GM12878 (cell line): ENCODE results near the gene RALBP1. TPM values are rescaled to one million over a fixed set of nuclear protein-coding genes. Genes with fewer than 3 reads are reported as not detected.

ENCODE experiments used
- ATAC-seq: fragments of 200-7000 bp; cut with Tn5 transposase; 3 replicates; pipeline ENCODE4 v1.9.1; 2020; ENCODE audit warnings: mild to moderate bottlenecking, moderate library complexity
- BruUV-seq: library from RNA; stranded (reverse); fragments of 400-500 nt; replicated peaks from 2 replicates; lab custom pipeline; 2021; lab: Mats Ljungman, UMichigan
- CTCF ChIA-PET: fragments of 300-600 bp; sonication (Branson Sonifier 250); formaldehyde crosslinking; extraction: SDS; loops from one replicate; lab custom pipeline; 2021; ENCODE audit warnings: inconsistent platforms; lab: Yijun Ruan, JAX
- POLR2A ChIA-PET: fragments of 350-600 bp; formaldehyde crosslinking; extraction: SDS; loops from one replicate; lab custom pipeline; 2021; ENCODE audit warnings: inconsistent platforms; lab: Charles Lee
- RAD21 ChIA-PET: fragments of 300-600 bp; sonication (Branson Sonifier 250); formaldehyde crosslinking; loops from one replicate; lab custom pipeline; 2023; ENCODE audit warnings: antibody characterized with exemption; ENCODE audit not compliant: unreplicated experiment; lab: Charles Lee
- SMC1A ChIA-PET: fragments of 300-600 bp; sonication (Branson Sonifier 250); formaldehyde crosslinking; loops from one replicate; lab custom pipeline; 2023; ENCODE audit not compliant: unreplicated experiment, uncharacterized antibody; lab: Charles Lee
- DNase-seq: peaks from one replicate; pipeline ENCODE4 v3.0.0-alpha.2; 2011; ENCODE audit warnings: low read depth, low spot score
- FAIRE-seq: peaks from 3 replicates; lab custom pipeline; 2011; peaks lifted over from hg19 to GRCh38; lab: Jason Lieb, UNC
- H2AFZ ChIP-seq: 2 replicates; pipeline ENCODE4 v1.6.0; 2011; ENCODE audit warnings: low read depth, low read length, control low read depth; ENCODE audit not compliant: control insufficient read depth
- H3K27ac ChIP-seq: 2 replicates; pipeline ENCODE4 v1.5.1; 2011; ENCODE audit warnings: control low read depth; ENCODE audit not compliant: control insufficient read depth, insufficient read depth
- H3K27me3 ChIP-seq, 2 experiments: replicated peaks in 1 of 2; 2 replicates each; pipeline versions ENCODE4 v1.6.0 to v1.6.1; 2011; ENCODE audit warnings: low read length in 1 of 2; ENCODE audit not compliant: control insufficient read depth in 2 of 2, insufficient read depth in 2 of 2
- H3K36me3 ChIP-seq, 2 experiments: 2 replicates each; pipeline ENCODE4 v1.5.1; 2011; ENCODE audit warnings: low read length in 1 of 2; ENCODE audit not compliant: control insufficient read depth in 2 of 2, insufficient read depth in 2 of 2
- H3K4me1 ChIP-seq: 2 replicates; pipeline ENCODE4 v1.6.1; 2011; ENCODE audit warnings: mild to moderate bottlenecking, low read length, moderate library complexity, mixed read lengths; ENCODE audit not compliant: control insufficient read depth, insufficient read depth
- H3K4me2 ChIP-seq: 2 replicates; pipeline ENCODE4 v1.6.0; 2011; ENCODE audit warnings: control low read depth; ENCODE audit not compliant: control insufficient read depth, insufficient read depth
- H3K4me3 ChIP-seq: fragments of 200-600 bp; sonication (generic); 2 replicates; pipeline ENCODE4 v1.5.1; 2016
- H3K79me2 ChIP-seq: 2 replicates; pipeline ENCODE4 v1.6.0; 2011; ENCODE audit warnings: low read length; ENCODE audit not compliant: control insufficient read depth, insufficient read depth
- H3K9ac ChIP-seq: 2 replicates; pipeline ENCODE4 v1.8.0; 2011; ENCODE audit warnings: low read length, control low read depth, mixed read lengths; ENCODE audit not compliant: control insufficient read depth, insufficient read depth
- H3K9me3 ChIP-seq: replicated peaks from 3 replicates; pipeline ENCODE4 v1.5.1; 2011; ENCODE audit warnings: mild to moderate bottlenecking, low read length; ENCODE audit not compliant: control insufficient read depth, insufficient read depth
- H4K20me1 ChIP-seq: 2 replicates; pipeline ENCODE4 v1.6.0; 2011; ENCODE audit not compliant: control insufficient read depth, insufficient read depth
- BCL11A ChIP-seq: IDR thresholded peaks from 2 replicates; pipeline ENCODE4 v1.6.1; 2011; ENCODE audit warnings: low read depth, low read length
- CHD1 ChIP-seq: IDR thresholded peaks from 2 replicates; pipeline ENCODE4 v1.6.1; 2012; ENCODE audit warnings: low read depth, low read length, improper control_type of control experiment
- FOS ChIP-seq: IDR thresholded peaks from 3 replicates; pipeline ENCODE4 v1.6.1; 2011; ENCODE audit warnings: borderline replicate concordance; ENCODE audit not compliant: insufficient read length; ENCODE audit errors: extremely low read depth
- HCFC1 ChIP-seq: fragments of 150-350 bp; IDR thresholded peaks from 2 replicates; pipeline ENCODE4 v1.6.1; 2014; ENCODE audit warnings: low read length
- IKZF1 ChIP-seq: fragments of 450-650 bp; conservative IDR thresholded peaks from 2 replicates; pipeline ENCODE4 v1.6.1; 2017; ENCODE audit warnings: antibody characterized with exemption, mild to moderate bottlenecking
- KAT2A ChIP-seq: conservative IDR thresholded peaks from 2 replicates; pipeline ENCODE4 v1.6.1; 2011; ENCODE audit warnings: low read depth, low read length; ENCODE audit not compliant: control insufficient read depth
- RAD51 ChIP-seq: fragments of 450-650 bp; IDR thresholded peaks from 2 replicates; pipeline ENCODE4 v1.6.1; 2016; ENCODE audit warnings: moderate library complexity, mild to moderate bottlenecking, inconsistent platforms
- RCOR1 ChIP-seq: conservative IDR thresholded peaks from 2 replicates; pipeline ENCODE4 v1.6.1; 2012; ENCODE audit warnings: low read depth, low read length, improper control_type of control experiment
- SMAD1 ChIP-seq: fragments of 450-650 bp; IDR thresholded peaks from 2 replicates; pipeline ENCODE4 v1.6.1; 2018; ENCODE audit warnings: mild to moderate bottlenecking, low read depth; ENCODE audit not compliant: partially characterized antibody
- SRF ChIP-seq, 2 experiments: IDR thresholded peaks; 2 replicates each; pipeline ENCODE4 v1.6.1; 2011; ENCODE audit warnings: low read depth in 2 of 2, low read length in 2 of 2, mild to moderate bottlenecking in 1 of 2, moderate library complexity in 1 of 2
- TCF3 ChIP-seq: IDR thresholded peaks from 2 replicates; pipeline ENCODE4 v1.6.1; 2012; ENCODE audit warnings: low read depth, mild to moderate bottlenecking, low read length, borderline replicate concordance; ENCODE audit not compliant: insufficient read depth
- ZZZ3 ChIP-seq: IDR thresholded peaks from 2 replicates; pipeline ENCODE4 v1.6.1; 2011; ENCODE audit warnings: low read depth; ENCODE audit not compliant: control insufficient read depth, insufficient read length
- WGBS: methylation state at CpG from one replicate; pipeline ENCODE4 v1.1.6; 2016; ENCODE audit warnings: low lambda C conversion rate; ENCODE audit not compliant: insufficient replicate concordance, insufficient coverage; ENCODE audit errors: missing lambda C conversion rate; 5-methylcytosine and 5-hydroxymethylcytosine counted together
- in situ Hi-C: fragments of 300-500 bp; cut with MboI; formaldehyde crosslinking; loops from 9 replicates; pipeline ENCODE4 v1.14.3; 2018; ENCODE audit warnings: mixed read lengths
- intact Hi-C: fragments of 100-400 bp; cut with micrococcal nuclease; formaldehyde crosslinking; loops from one replicate; pipeline ENCODE4 v1.14.2; 2022; ENCODE audit not compliant: unreplicated experiment
- polyA plus RNA-seq, 11 experiments: library from polyadenylated mRNA; depleted of rRNA in 4 of 11; unstranded in 6 of 11; stranded (reverse) in 5 of 11; fragments of >200 nt; fragmentation: Nextera tagmentation in 4 of 11; fragmentation: Illumina TruSeq in 1 of 11; extraction: Ambion mirVana in 4 of 11; extraction: Trizol in 1 of 11; gene quantifications; 1 replicate in 1 of 11; 2 replicates in 10 of 11; pipeline versions ENCODE4 v1.2.1 to v1.2.3, GENCODE V29; 2011 to 2016; ENCODE audit warnings: inconsistent platforms in 2 of 11, missing spikeins in 2 of 11, low read depth in 1 of 11
- total RNA-seq, 4 experiments: library from RNA; depleted of rRNA in 3 of 4; stranded (reverse); fragments of >200 nt in 3 of 4; fragmentation: Illumina TruSeq in 1 of 4; extraction: Trizol in 1 of 4; gene quantifications; 2 replicates each; pipeline versions ENCODE4 v1.2.1 to v1.2.3, GENCODE V29; 2013 to 2021

Gene RALBP1
- total and polyA plus RNA-seq, 10 of the 15 experiments (the other 5 are each of a cell fraction or from before 2014, with no cell fraction given) = 11.2 to 46.9 (median 41.8) TPM

- no peak for TF ChIP-seq SMAD1
- TF ChIP-seq ZZZ3 = no peak
- no peak for TF ChIP-seq BCL11A
- TF ChIP-seq SRF (IDR thresholded peaks at IDR 0.05; ENCODE audit: low read depth in 2 of 2, low read length in 2 of 2) = no peak
Measured at GRCh38 chr18:9550429-9550828, 75.1 kb downstream of the RALBP1 start (continued).

- BruUV-seq = no TSS peak
- no peak overlapping the region for H2AFZ ChIP-seq
Measured at GRCh38 chr18:9552191-9552590, 76.9 kb downstream of the RALBP1 start.

DNA sequence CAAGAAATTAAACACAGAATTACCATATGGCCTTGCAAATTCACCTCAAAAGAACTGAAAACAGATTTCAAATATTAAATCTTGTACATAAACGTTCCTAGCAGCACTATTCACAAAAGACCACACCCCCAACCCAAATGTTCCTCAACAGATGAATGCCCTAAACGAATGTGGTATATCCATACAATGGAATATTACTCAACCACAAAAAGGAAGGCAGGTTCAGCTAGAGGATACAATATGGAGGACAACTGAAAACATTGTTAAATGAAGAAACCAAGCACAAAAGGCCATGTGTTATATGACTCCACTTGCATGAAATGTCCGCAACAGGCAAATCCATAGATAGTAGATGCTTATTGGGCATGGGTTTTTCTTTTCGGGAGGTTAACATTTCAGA lies 77.3 kb downstream of the RALBP1 start:
- 96% methylated on average over 4 of the region's 4 CpGs for WGBS
- CTCF ChIA-PET = interaction anchor here (0.6 kb wide), 1 partner anchor 24 kb away, joined by 3 read pairs; no protein-coding TSS in a partner anchor
- RAD21 ChIA-PET = no interaction called here
- ATAC-seq (no peak), DNase-seq (no peak), FAIRE-seq (no peak)
- H3K4me3 ChIP-seq = no peak overlapping the region
- H2AFZ ChIP-seq = no peak overlapping the region
- intact Hi-C loops (no loop called here), in situ Hi-C loops (no loop called here)
- TF ChIP-seq KAT2A = no peak
- TF ChIP-seq RCOR1 = no peak
- TF ChIP-seq IKZF1 = no peak
- no peak for TF ChIP-seq HCFC1
- TF ChIP-seq TCF3 = no peak
- TF ChIP-seq CHD1 = no peak
- no peak for TF ChIP-seq RAD51
- no peaks in the 10 kb centered on the region for H3K9me3 ChIP-seq
- SMC1A ChIA-PET = interaction anchor here (1.0 kb wide), 1 partner anchor 504 kb away, joined by 3 read pairs; no protein-coding TSS in a partner anchor
- no peak overlapping the region for H3K27ac ChIP-seq
- H4K20me1 ChIP-seq = no peaks in the 10 kb centered on the region
- BruUV-seq = no TSS peak
- H3K4me2 ChIP-seq = no peak overlapping the region
- no peaks in the 10 kb centered on the region for H3K4me1 ChIP-seq
- H3K36me3 ChIP-seq = peaks cover 4 to 23% of the 10 kb centered on the region in 2 experiments
- H3K9ac ChIP-seq = no peak overlapping the region
- H3K79me2 ChIP-seq = no peaks in the 10 kb centered on the region
- POLR2A ChIA-PET = no interaction called here
- no peaks in the 10 kb centered on the region for H3K27me3 ChIP-seq

More at GRCh38 chr18:9552191-9552590, 76.9 kb downstream of the RALBP1 start:
- ATAC-seq (no peak), FAIRE-seq (no peak), DNase-seq (no peak)
- intact Hi-C loops (no loop called here), in situ Hi-C loops (no loop called here)
- no peak overlapping the region for H3K9ac ChIP-seq
- RAD21 ChIA-PET = no interaction called here
- no peaks in the 10 kb centered on the region for H3K79me2 ChIP-seq
- H3K4me1 ChIP-seq = no peaks in the 10 kb centered on the region
- POLR2A ChIA-PET = no interaction called here
- no peak overlapping the region for H3K4me3 ChIP-seq
- SMC1A ChIA-PET = interaction anchor here (0.6 to 1.1 kb wide), 2 partner anchors 15 to 42 kb away, joined by 3 read pairs; no protein-coding TSS in a partner anchor
- no peak overlapping the region for H3K27ac ChIP-seq
- CTCF ChIA-PET = interaction anchor here (0.6 kb wide), 1 partner anchor 23 kb away, joined by 3 read pairs; no protein-coding TSS in a partner anchor
- no peaks in the 10 kb centered on the region for H3K27me3 ChIP-seq
- TF ChIP-seq FOS (no peak), IKZF1 (no peak)
- H4K20me1 ChIP-seq = no peaks in the 10 kb centered on the region
- H3K9me3 ChIP-seq = no peaks in the 10 kb centered on the region
- H3K36me3 ChIP-seq = peaks cover 4 to 20% of the 10 kb centered on the region in 2 experiments; a peak in 3 of 4 replicates
- no peak overlapping the region for H3K4me2 ChIP-seq
- 98% methylated on average over 3 of the region's 3 CpGs for WGBS
